Measurements from ENCODE around the gene CLEC12A.

GRCh38 chr12:9933958-9934357, 37.3 kb upstream of the CLEC12A start:
- TF ChIP-seq POLR2A (IDR thresholded peaks at IDR 0.05) (no peak), CTCF (IDR thresholded peaks at IDR 0.05) (no peak)

All from gastroesophageal sphincter (tissue), 3 donors.